Osteoblast (primary cell): ENCODE results near the gene LSM7. TPM values are rescaled to one million over a fixed set of nuclear protein-coding genes. Genes with fewer than 3 reads are reported as not detected.
A peak's percentile ranks its signal among the peaks of the same experiment; 100 is the strongest.

Source experiments
- DNase-seq: peaks from one replicate; pipeline ENCODE4 v3.0.0; 2011; ENCODE audit warnings: low spot score, mixed read lengths; ENCODE audit not compliant: insufficient read length; ENCODE audit errors: missing footprints
- H2AFZ ChIP-seq: 2 replicates; pipeline ENCODE4 v1.6.0; 2011; ENCODE audit warnings: mild to moderate bottlenecking, low read length
- H3K27ac ChIP-seq: 2 replicates; pipeline ENCODE4 v1.5.1; 2011; ENCODE audit warnings: mild to moderate bottlenecking, low read depth, low read length, moderate library complexity
- H3K27me3 ChIP-seq: 2 replicates; pipeline ENCODE4 v1.6.0; 2012; ENCODE audit warnings: mild to moderate bottlenecking, control low read depth, inconsistent platforms, low read length, moderate library complexity; ENCODE audit not compliant: insufficient read depth
- H3K36me3 ChIP-seq: 2 replicates; pipeline ENCODE4 v1.5.1; 2011; ENCODE audit warnings: mild to moderate bottlenecking, low read length, control low read depth, moderate library complexity; ENCODE audit not compliant: insufficient read depth
- H3K4me1 ChIP-seq: 2 replicates; pipeline ENCODE4 v1.5.1; 2011; ENCODE audit warnings: mild to moderate bottlenecking, low read length, control low read depth, moderate library complexity; ENCODE audit not compliant: insufficient read depth
- H3K4me2 ChIP-seq: 2 replicates; pipeline ENCODE4 v1.6.0; 2011; ENCODE audit warnings: mild to moderate bottlenecking, low read length; ENCODE audit not compliant: insufficient read depth
- H3K4me3 ChIP-seq: fragments of 200-600 bp; sonication (generic); 3 replicates; pipeline ENCODE4 v1.5.1; 2012; ENCODE audit warnings: mild to moderate bottlenecking, low read length, inconsistent platforms; ENCODE audit not compliant: insufficient read depth
- H3K79me2 ChIP-seq: 2 replicates; pipeline ENCODE4 v1.6.0; 2012; ENCODE audit warnings: mild to moderate bottlenecking, low read length, control low read depth, inconsistent platforms; ENCODE audit not compliant: insufficient read depth
- H3K9me3 ChIP-seq: 2 replicates; pipeline ENCODE4 v1.5.1; 2011; ENCODE audit warnings: low read depth, low read length, control low read depth
- H4K20me1 ChIP-seq: 2 replicates; pipeline ENCODE4 v1.6.0; 2012; ENCODE audit warnings: mild to moderate bottlenecking, low read length, control low read depth; ENCODE audit not compliant: insufficient read depth
- total RNA-seq: library from RNA; depleted of rRNA; stranded (reverse); fragments of >200 nt; gene quantifications from 2 replicates; pipeline ENCODE4 v1.2.3, GENCODE V29; 2012
- TF ChIP-seq, protein P1 (sequence below): IDR thresholded peaks from 2 replicates; pipeline ENCODE4 v1.5.1; 2011; ENCODE audit warnings: mild to moderate bottlenecking, low read depth, low read length, moderate library complexity; ENCODE audit errors: extremely low read depth

Gene LSM7
- total RNA-seq, 1 donor: 57.9 TPM

DNA sequence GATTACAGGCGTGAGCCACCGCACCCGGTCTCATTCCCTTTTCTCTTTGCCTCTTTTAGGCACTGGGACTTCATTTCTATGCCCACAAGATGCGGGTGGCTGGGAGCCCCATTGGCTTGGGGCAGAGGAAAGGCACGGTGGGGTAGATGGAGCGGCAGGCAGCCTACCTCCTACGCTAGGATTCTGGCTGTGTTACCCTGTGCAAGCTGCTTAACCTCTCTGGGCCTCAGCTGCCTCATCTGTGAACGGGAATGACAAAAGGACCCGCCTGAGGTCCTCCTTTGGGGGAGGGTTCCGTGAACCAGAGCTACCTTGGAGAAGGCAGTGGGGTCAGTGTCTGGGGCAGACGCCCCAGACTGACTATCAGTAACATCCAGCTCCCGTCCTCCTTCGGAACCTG, 11.1 kb downstream of the LSM7 start:
- Histone ChIP-seq H3K4me3 (no peak overlapping the region), H2AFZ (no peak overlapping the region), H3K27me3 (peaks cover 2% of the 10 kb centered on the region), H3K27ac (no peak overlapping the region), H4K20me1 (no peaks in the 10 kb centered on the region), H3K79me2 (no peaks in the 10 kb centered on the region), H3K4me2 (no peak overlapping the region), H3K4me1 (peaks cover 7% of the 10 kb centered on the region), H3K9me3 (no peaks in the 10 kb centered on the region), H3K36me3 (peaks cover 4% of the 10 kb centered on the region)
- DNase-seq: no peak
- TF ChIP-seq, protein P1, sequence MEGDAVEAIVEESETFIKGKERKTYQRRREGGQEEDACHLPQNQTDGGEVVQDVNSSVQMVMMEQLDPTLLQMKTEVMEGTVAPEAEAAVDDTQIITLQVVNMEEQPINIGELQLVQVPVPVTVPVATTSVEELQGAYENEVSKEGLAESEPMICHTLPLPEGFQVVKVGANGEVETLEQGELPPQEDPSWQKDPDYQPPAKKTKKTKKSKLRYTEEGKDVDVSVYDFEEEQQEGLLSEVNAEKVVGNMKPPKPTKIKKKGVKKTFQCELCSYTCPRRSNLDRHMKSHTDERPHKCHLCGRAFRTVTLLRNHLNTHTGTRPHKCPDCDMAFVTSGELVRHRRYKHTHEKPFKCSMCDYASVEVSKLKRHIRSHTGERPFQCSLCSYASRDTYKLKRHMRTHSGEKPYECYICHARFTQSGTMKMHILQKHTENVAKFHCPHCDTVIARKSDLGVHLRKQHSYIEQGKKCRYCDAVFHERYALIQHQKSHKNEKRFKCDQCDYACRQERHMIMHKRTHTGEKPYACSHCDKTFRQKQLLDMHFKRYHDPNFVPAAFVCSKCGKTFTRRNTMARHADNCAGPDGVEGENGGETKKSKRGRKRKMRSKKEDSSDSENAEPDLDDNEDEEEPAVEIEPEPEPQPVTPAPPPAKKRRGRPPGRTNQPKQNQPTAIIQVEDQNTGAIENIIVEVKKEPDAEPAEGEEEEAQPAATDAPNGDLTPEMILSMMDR: no peak

GRCh38 chr19:2315818-2316353, 12.5 kb downstream of the LSM7 start:
- Histone ChIP-seq H3K4me1 (peaks cover 7% of the 10 kb centered on the region), H3K9me3 (no peaks in the 10 kb centered on the region), H3K4me3 (peak overlapping the region; percentile 34), H3K4me2 (peak overlapping the region; percentile 66), H3K27me3 (peaks cover 2% of the 10 kb centered on the region), H3K36me3 (no peaks in the 10 kb centered on the region), H4K20me1 (no peaks in the 10 kb centered on the region), H2AFZ (peak overlapping the region; percentile 60), H3K27ac (no peak overlapping the region), H3K79me2 (no peaks in the 10 kb centered on the region)
- TF ChIP-seq, protein P1: peak; percentile 57
- DNase-seq: peak; percentile 98

DNA sequence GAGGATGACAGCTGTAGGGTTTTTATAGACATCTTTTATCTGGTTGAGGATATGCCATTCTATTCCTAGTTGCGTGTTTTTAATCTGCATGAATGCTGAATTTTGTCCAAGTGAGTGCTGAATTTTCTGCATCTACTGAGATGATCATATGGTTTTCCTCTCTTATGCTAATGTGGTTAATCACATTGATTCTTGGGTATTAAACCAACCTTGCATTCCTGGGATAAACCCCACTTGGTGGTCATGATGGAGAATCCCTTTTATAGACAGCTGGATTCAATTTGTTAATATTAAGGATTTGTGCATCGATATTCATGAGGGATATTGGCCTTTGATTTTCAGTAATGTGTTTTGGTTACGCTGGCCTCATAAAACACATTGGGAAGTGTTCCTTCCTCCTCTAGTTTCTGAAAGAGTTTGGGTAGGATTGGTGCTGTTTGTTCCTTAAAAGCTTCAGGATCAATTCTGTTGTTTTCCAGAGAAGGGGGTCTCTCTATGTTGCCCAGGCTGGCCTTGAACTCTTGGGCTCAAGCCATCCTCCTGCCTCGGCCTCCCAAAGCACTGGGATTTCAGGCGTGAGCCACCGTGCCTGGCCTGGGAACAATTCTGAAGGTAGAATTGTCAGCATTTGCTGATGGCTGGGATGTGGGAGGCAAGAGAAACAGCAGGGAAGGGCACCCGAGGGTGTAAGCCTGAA, 13.1 kb downstream of the LSM7 start:
- Histone ChIP-seq H3K9me3 (no peaks in the 10 kb centered on the region), H3K36me3 (no peaks in the 10 kb centered on the region), H3K79me2 (no peaks in the 10 kb centered on the region), H4K20me1 (no peaks in the 10 kb centered on the region), H3K4me2 (peak overlapping the region; percentile 66), H3K27me3 (peaks cover 2% of the 10 kb centered on the region), H2AFZ (peak overlapping the region; percentile 60), H3K4me1 (peaks cover 7% of the 10 kb centered on the region), H3K4me3 (no peak overlapping the region), H3K27ac (no peak overlapping the region)
- TF ChIP-seq, protein P1: no peak
- no peak for DNase-seq

DNA sequence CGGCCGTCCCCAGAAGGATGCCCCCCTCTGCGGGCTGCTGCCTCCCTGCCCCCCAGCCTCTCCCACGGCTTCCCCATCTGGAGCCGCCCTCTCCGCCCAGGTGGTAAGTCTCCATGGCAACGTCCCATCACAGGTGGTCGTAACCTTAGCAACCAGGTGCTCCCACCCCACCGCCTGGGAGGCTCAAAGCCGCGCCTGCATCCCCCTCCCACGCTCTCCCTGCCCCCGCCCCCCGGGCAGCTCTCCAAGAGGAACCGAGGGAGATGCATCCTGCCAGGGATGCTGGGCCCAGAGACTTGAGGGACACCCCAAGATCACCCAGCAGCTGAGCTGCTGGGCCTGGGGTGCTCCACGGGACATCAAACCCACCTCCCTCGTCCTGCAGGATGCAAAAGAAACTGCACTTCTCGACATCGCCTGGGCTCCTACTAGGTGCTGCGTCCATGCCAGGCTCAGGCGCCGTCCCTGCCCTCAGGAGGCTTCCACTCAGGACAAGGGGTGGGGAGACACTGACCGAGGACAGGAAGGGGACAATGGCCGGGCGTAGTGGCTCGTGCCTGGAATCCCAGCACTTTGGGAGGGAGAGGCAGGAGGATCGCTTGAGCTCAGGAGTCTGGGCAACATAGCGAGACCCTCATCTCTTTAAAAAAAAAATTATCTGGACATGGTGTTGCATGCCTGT, 15.4 kb downstream of the LSM7 start:
- Histone ChIP-seq H3K4me2 (no peak overlapping the region), H4K20me1 (peaks cover 2% of the 10 kb centered on the region), H2AFZ (no peak overlapping the region), H3K36me3 (no peaks in the 10 kb centered on the region), H3K27ac (no peak overlapping the region), H3K9me3 (no peaks in the 10 kb centered on the region), H3K27me3 (peaks cover 16% of the 10 kb centered on the region), H3K79me2 (no peaks in the 10 kb centered on the region), H3K4me1 (peaks cover 10% of the 10 kb centered on the region), H3K4me3 (no peak overlapping the region)
- TF ChIP-seq, protein P1: no peak
- DNase-seq: no peak
